ENCODE results near the gene LPGAT1.

The LPGAT1 gene

GRCh38 chr1:211839106-211839505 lies 8.5 kb upstream of the LPGAT1 start:
- TF ChIP-seq CTCF (IDR thresholded peaks at IDR 0.05; ENCODE audit: low read depth, low read length, missing control alignments) = no peak
- H3K4me3 ChIP-seq (replicated peaks; ENCODE audit: low read depth, low read length) = no peak overlapping the region
- DNase-seq (ENCODE audit: extremely low read depth, low read depth) = no peak

GRCh38 chr1:211833174-211833820 lies 2.7 kb upstream of the LPGAT1 start:
- TF ChIP-seq CTCF (IDR thresholded peaks at IDR 0.05; ENCODE audit: low read depth, low read length, missing control alignments) = no peak
- no peak overlapping the region for H3K4me3 ChIP-seq (replicated peaks; ENCODE audit: low read depth, low read length)
- no peak for DNase-seq (ENCODE audit: extremely low read depth, low read depth)

GRCh38 chr1:211832661-211833060 lies 2.1 kb upstream of the LPGAT1 start:
- H3K4me3 ChIP-seq (replicated peaks; ENCODE audit: low read depth, low read length) = no peak overlapping the region

GRCh38 chr1:211831558-211832323 lies 1.2 kb upstream of the LPGAT1 start:
- TF ChIP-seq CTCF (IDR thresholded peaks at IDR 0.05; ENCODE audit: low read depth, low read length, missing control alignments) = no peak
- DNase-seq (ENCODE audit: extremely low read depth, low read depth) = no peak
- H3K4me3 ChIP-seq (replicated peaks; ENCODE audit: low read depth, low read length) = no peak overlapping the region

More at GRCh38 chr1:211832661-211833060, 2.1 kb upstream of the LPGAT1 start:
- no peak for DNase-seq (ENCODE audit: extremely low read depth, low read depth)
- TF ChIP-seq CTCF (IDR thresholded peaks at IDR 0.05; ENCODE audit: low read depth, low read length, missing control alignments) = no peak

- no peak for DNase-seq (ENCODE audit: extremely low read depth, low read depth)
- no peak for TF ChIP-seq CTCF (IDR thresholded peaks at IDR 0.05; ENCODE audit: low read depth, low read length, missing control alignments)
- H3K4me3 ChIP-seq (replicated peaks; ENCODE audit: low read depth, low read length) = peak overlapping the region; percentile 57
These were observed 572 bp downstream of the LPGAT1 start for GRCh38 chr1:211830055-211830327.

- peak; percentile 10 for TF ChIP-seq CTCF (IDR thresholded peaks at IDR 0.05; ENCODE audit: low read depth, low read length, missing control alignments)
- peak overlapping the region; percentile 57 for H3K4me3 ChIP-seq (replicated peaks; ENCODE audit: low read depth, low read length)
- no peak for DNase-seq (ENCODE audit: extremely low read depth, low read depth)
These were observed 1.1 kb downstream of the LPGAT1 start for GRCh38 chr1:211829343-211830054.

Data from HFF-Myc (cell line).